GM18517 (cell line): ENCODE measurements around the gene MREG.
"Not testable (repeated sequence)": the region's sequence is repeated elsewhere in the genome, so short reads cannot be mapped to it uniquely, and the experiment has no call there.

Source experiments
- ATAC-seq: cut with Tn5 transposase; IDR thresholded peaks from one replicate; pipeline ENCODE4 v1.9.1; 2021; ENCODE audit warnings: mild to moderate bottlenecking, moderate library complexity; ENCODE audit not compliant: unreplicated experiment

MREG gene

GRCh38 chr2:215997219-215997618, 16.1 kb downstream of the MREG start:
- ATAC-seq, result no peak

GRCh38 chr2:215994911-215995310, 18.4 kb downstream of the MREG start:
- no peak for ATAC-seq

GRCh38 chr2:215988556-215989207, 24.7 kb downstream of the MREG start:
- ATAC-seq, result not testable (repeated sequence)

- no peak for ATAC-seq
Measured at GRCh38 chr2:215985257-215985656, 28.1 kb downstream of the MREG start.

- ATAC-seq, result no peak
Measured at GRCh38 chr2:215984661-215985060, 28.7 kb downstream of the MREG start.

GRCh38 chr2:215983581-215984351, 29.6 kb downstream of the MREG start:
- no peak for ATAC-seq

GRCh38 chr2:215982465-215982875, 30.9 kb downstream of the MREG start:
- ATAC-seq, result no peak

- ATAC-seq, result no peak
Measured at GRCh38 chr2:215981115-215981514, 32.2 kb downstream of the MREG start.

GRCh38 chr2:215979620-215980019, 33.7 kb downstream of the MREG start:
- peak; percentile 74 for ATAC-seq

- no peak for ATAC-seq
Measured at GRCh38 chr2:215974700-215975429, 38.5 kb downstream of the MREG start.

GRCh38 chr2:215973954-215974699, 39.2 kb downstream of the MREG start:
- ATAC-seq, result no peak

GRCh38 chr2:215973145-215973792, 40.1 kb downstream of the MREG start:
- no peak for ATAC-seq

- no peak for ATAC-seq
Measured at GRCh38 chr2:215971671-215972070, 41.7 kb downstream of the MREG start.

GRCh38 chr2:215970894-215971293, 42.5 kb downstream of the MREG start:
- not testable (repeated sequence) for ATAC-seq

- no peak for ATAC-seq
Measured at GRCh38 chr2:215970425-215970824, 42.9 kb downstream of the MREG start.

- ATAC-seq, result no peak
Measured at GRCh38 chr2:215969131-215969841, 44.1 kb downstream of the MREG start.

GRCh38 chr2:215968499-215968898, 44.9 kb downstream of the MREG start:
- ATAC-seq, result no peak

- no peak for ATAC-seq
Measured at GRCh38 chr2:215967590-215968378, 45.6 kb downstream of the MREG start.

GRCh38 chr2:215966951-215967350, 46.4 kb downstream of the MREG start:
- no peak for ATAC-seq
